Spleen (tissue), 7 donors: ENCODE measurements around the gene ARHGAP20.

Experiments
- POLR2A ChIP-seq, 3 donors: fragments of 450-650 bp; IDR thresholded peaks; one replicate each; pipeline ENCODE4 v1.5.1; 2017; ENCODE audit warnings: antibody characterized with exemption in 3 of 3, mild to moderate bottlenecking in 1 of 3
- TF ChIP-seq, protein P1 (sequence below), 11 experiments: fragments of 200-600 bp in 7 of 11; fragments of 450-650 bp in 4 of 11; sonication (generic) in 4 of 11; IDR thresholded peaks in 8 of 11; conservative IDR thresholded peaks in 3 of 11; 1 replicate in 7 of 11; 2 replicates in 4 of 11; pipeline versions ENCODE4 v1.4.0 to v1.8.0; 2016 to 2021; ENCODE audit warnings: antibody characterized with exemption in 11 of 11, inconsistent platforms in 4 of 11, mild to moderate bottlenecking in 1 of 11
- donor health status: DM: no; HTN: no; CAD: no; lungs with moderate emphysema.
- donor health status: DM: no; HTN: no; CAD: no.
- donor health status: DM: no; HTN: no; CAD: no.

DNA sequence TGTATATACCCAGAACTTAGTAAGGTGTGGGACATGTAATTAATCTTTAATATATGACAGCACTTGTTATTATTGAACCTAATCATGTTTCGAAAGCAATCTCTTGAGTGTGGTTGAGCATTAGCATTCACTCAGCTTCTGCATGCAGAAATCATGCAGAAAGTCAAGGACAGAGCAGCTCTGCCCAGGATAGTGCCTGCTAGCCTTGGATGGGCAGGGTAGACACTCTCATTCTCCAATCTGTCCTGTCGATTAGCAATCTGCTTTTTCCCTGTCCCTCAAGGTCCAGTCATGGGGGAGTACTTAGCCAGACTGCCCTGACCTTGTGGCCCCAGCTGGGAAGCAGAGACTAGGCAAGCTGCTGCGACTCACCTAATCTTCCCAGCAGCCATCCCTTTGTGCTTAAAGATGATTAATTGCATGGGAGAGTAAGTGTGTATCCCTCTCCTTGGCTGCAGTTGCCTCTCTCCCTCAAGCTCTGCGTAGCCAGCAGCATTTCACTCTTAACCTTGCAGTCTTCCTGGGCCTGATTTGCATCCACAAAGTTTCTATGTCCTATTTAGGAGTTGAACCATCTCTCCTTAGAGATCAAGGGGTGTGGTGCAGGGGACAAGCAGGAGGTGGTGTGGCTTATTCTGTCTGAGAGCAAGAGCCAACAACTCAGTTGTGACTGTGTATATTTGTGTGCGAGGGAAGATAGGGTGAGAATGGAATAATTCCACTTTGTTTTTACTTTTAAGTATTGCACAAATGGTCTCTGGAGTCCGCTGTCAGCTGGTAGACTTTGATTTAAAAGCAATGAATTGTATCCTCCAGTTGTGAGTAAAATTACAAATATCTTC is 181.1 kb downstream of the ARHGAP20 start:
- no peak for TF ChIP-seq POLR2A (IDR thresholded peaks at IDR 0.05)
- TF ChIP-seq, protein P1, sequence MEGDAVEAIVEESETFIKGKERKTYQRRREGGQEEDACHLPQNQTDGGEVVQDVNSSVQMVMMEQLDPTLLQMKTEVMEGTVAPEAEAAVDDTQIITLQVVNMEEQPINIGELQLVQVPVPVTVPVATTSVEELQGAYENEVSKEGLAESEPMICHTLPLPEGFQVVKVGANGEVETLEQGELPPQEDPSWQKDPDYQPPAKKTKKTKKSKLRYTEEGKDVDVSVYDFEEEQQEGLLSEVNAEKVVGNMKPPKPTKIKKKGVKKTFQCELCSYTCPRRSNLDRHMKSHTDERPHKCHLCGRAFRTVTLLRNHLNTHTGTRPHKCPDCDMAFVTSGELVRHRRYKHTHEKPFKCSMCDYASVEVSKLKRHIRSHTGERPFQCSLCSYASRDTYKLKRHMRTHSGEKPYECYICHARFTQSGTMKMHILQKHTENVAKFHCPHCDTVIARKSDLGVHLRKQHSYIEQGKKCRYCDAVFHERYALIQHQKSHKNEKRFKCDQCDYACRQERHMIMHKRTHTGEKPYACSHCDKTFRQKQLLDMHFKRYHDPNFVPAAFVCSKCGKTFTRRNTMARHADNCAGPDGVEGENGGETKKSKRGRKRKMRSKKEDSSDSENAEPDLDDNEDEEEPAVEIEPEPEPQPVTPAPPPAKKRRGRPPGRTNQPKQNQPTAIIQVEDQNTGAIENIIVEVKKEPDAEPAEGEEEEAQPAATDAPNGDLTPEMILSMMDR (IDR thresholded peaks at IDR 0.05 in 8 of 11, conservative IDR thresholded peaks at IDR 0.05 in 3 of 11), result no peak
